HL-60 (cell line): ENCODE results near the gene AKAP13.

Source experiments
- DNase-seq, 2 experiments: peaks; one replicate each; pipeline ENCODE4 v3.0.0-alpha.2; 2010 to 2020; ENCODE audit warnings: low read depth in 1 of 2, low spot score in 1 of 2
- H3K27ac ChIP-seq: fragments of 250-450 bp; sonication (Bioruptor Pico); replicated peaks from 2 replicates; pipeline ENCODE4 v1.5.1; 2020; ENCODE audit warnings: mild to moderate bottlenecking, moderate library complexity
- H3K27me3 ChIP-seq: fragments of 250-450 bp; sonication (Bioruptor Pico); 2 replicates; pipeline ENCODE4 v1.5.1; 2021; ENCODE audit warnings: mild to moderate bottlenecking, moderate library complexity; ENCODE audit not compliant: insufficient read depth, poor library complexity, severe bottlenecking
- H3K4me3 ChIP-seq: replicated peaks from 2 replicates; pipeline ENCODE4 v1.5.1; 2011; ENCODE audit warnings: mild to moderate bottlenecking, control low read depth, low read length; ENCODE audit not compliant: insufficient read depth
- GABPA ChIP-seq: IDR thresholded peaks from 2 replicates; pipeline ENCODE4 v1.6.1; 2012; ENCODE audit warnings: low read depth
- POLR2AphosphoS5 ChIP-seq: IDR thresholded peaks from 2 replicates; pipeline ENCODE4 v1.6.1; 2012; ENCODE audit warnings: low read depth
- SPI1 ChIP-seq: IDR thresholded peaks from 2 replicates; pipeline ENCODE4 v1.6.1; 2012; ENCODE audit warnings: low read depth, mild to moderate bottlenecking, borderline replicate concordance
- TF ChIP-seq, protein P1 (sequence below): IDR thresholded peaks from 2 replicates; pipeline ENCODE4 v1.6.1; 2012; ENCODE audit warnings: low read depth; ENCODE audit not compliant: insufficient replicate concordance
- TF ChIP-seq, protein P2 (sequence below): IDR thresholded peaks from one replicate; pipeline ENCODE4 v1.5.1; 2011; ENCODE audit warnings: low read length, control low read depth, inconsistent platforms; ENCODE audit not compliant: insufficient read depth

AKAP13 gene

DNA sequence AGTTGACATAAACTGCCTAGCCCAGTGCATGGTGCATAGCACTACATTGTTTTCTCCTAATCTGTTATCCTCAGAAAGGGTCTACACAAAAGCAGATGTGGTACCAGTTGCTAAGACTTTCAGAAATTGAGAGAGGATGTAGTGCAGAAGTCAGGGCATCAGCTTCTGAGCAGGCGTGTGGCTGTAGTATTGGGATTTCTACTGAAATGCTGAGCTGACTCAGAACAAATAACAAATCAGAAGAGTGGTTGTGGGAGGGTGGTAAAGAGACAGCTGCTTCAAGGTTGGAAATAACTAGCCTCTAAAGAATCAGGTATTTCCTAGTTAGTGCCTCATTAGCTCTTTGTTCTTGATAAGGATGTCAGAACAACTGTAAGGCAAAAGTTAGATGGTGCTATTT is 161.3 kb downstream of the AKAP13 start:
- DNase-seq: no peak
- no peaks in the 10 kb centered on the region for H3K27me3 ChIP-seq
- TF ChIP-seq, protein P1, sequence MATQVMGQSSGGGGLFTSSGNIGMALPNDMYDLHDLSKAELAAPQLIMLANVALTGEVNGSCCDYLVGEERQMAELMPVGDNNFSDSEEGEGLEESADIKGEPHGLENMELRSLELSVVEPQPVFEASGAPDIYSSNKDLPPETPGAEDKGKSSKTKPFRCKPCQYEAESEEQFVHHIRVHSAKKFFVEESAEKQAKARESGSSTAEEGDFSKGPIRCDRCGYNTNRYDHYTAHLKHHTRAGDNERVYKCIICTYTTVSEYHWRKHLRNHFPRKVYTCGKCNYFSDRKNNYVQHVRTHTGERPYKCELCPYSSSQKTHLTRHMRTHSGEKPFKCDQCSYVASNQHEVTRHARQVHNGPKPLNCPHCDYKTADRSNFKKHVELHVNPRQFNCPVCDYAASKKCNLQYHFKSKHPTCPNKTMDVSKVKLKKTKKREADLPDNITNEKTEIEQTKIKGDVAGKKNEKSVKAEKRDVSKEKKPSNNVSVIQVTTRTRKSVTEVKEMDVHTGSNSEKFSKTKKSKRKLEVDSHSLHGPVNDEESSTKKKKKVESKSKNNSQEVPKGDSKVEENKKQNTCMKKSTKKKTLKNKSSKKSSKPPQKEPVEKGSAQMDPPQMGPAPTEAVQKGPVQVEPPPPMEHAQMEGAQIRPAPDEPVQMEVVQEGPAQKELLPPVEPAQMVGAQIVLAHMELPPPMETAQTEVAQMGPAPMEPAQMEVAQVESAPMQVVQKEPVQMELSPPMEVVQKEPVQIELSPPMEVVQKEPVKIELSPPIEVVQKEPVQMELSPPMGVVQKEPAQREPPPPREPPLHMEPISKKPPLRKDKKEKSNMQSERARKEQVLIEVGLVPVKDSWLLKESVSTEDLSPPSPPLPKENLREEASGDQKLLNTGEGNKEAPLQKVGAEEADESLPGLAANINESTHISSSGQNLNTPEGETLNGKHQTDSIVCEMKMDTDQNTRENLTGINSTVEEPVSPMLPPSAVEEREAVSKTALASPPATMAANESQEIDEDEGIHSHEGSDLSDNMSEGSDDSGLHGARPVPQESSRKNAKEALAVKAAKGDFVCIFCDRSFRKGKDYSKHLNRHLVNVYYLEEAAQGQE: no peak
- TF ChIP-seq, protein P2, sequence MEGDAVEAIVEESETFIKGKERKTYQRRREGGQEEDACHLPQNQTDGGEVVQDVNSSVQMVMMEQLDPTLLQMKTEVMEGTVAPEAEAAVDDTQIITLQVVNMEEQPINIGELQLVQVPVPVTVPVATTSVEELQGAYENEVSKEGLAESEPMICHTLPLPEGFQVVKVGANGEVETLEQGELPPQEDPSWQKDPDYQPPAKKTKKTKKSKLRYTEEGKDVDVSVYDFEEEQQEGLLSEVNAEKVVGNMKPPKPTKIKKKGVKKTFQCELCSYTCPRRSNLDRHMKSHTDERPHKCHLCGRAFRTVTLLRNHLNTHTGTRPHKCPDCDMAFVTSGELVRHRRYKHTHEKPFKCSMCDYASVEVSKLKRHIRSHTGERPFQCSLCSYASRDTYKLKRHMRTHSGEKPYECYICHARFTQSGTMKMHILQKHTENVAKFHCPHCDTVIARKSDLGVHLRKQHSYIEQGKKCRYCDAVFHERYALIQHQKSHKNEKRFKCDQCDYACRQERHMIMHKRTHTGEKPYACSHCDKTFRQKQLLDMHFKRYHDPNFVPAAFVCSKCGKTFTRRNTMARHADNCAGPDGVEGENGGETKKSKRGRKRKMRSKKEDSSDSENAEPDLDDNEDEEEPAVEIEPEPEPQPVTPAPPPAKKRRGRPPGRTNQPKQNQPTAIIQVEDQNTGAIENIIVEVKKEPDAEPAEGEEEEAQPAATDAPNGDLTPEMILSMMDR: no peak
- TF ChIP-seq POLR2AphosphoS5 (no peak), SPI1 (no peak), GABPA (no peak)
- no peak overlapping the region for H3K4me3 ChIP-seq
- no peak overlapping the region for H3K27ac ChIP-seq

DNA sequence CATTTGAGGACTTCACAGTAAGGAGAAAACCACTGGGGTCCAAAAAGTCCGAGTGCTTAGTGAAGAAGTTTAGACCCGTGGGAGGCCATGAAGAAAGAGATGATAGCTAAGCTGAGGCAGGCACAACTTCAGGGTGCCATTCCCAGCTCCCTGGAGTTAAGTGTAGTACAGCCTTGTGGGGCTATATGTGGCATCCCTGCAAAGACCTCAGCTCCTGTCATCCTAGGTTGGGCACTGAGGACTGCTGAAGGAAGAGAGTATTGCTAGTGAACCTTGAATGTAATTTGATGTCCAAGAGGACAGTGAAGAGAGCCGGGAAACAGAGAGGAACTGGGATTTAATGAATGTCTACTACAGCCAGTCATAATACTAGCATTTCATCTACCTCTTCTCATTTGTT is 162.1 kb downstream of the AKAP13 start:
- H3K4me3 ChIP-seq: no peak overlapping the region
- H3K27ac ChIP-seq: no peak overlapping the region
- no peak for DNase-seq
- TF ChIP-seq, protein P2: no peak
- TF ChIP-seq, protein P1: no peak
- TF ChIP-seq GABPA: no peak
- TF ChIP-seq POLR2AphosphoS5: no peak
- TF ChIP-seq SPI1: no peak
- no peaks in the 10 kb centered on the region for H3K27me3 ChIP-seq

DNA sequence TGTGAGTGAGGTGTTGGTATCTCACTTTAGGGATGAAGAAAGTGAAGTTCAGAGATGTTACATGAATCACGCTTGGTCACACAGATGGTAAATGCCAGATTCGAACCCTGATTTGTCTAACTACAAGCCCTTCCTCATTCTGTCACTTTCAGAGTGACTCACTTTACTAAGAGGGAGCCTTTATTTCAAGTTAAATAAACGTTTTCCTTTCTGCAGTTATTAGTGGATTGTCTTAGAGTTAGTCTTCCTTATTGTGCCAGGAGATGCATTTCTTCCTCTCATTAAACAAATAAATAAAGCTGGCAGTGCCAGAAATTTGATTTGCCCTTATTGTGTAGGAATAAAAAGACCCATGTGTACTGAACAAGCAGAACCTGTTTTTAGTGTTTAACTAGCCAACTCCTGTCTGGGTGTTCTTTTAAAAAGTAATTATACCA is 162.5 kb downstream of the AKAP13 start:
- TF ChIP-seq, protein P2: no peak
- no peak for TF ChIP-seq GABPA
- TF ChIP-seq, protein P1: no peak
- DNase-seq: no peak
- Histone ChIP-seq H3K27me3 (no peaks in the 10 kb centered on the region), H3K27ac (no peak overlapping the region; the same call in 1 of the 2 replicates), H3K4me3 (no peak overlapping the region)
